Panc1 (cell line): ENCODE measurements around the gene FBF1.

Experiments
- CTCF ChIP-seq: fragments of 450-650 bp; IDR thresholded peaks from 2 replicates; pipeline ENCODE4 v1.5.1; 2017; ENCODE audit warnings: mild to moderate bottlenecking
- REST ChIP-seq, 2 experiments: IDR thresholded peaks; 2 replicates each; pipeline ENCODE4 v1.6.1; 2011 to 2012; ENCODE audit warnings: low read depth in 2 of 2, control low read depth in 1 of 2, low read length in 1 of 2, mild to moderate bottlenecking in 1 of 2, moderate library complexity in 1 of 2; ENCODE audit not compliant: insufficient read depth in 1 of 2

- no peak for TF ChIP-seq CTCF
- TF ChIP-seq REST (IDR thresholded peaks at IDR 0.05; ENCODE audit: insufficient read depth in 1 of 2, low read depth in 2 of 2, low read length in 1 of 2), result no peak
These were observed 45.1 kb upstream of the FBF1 start for GRCh38 chr17:75985986-75986385.
